ENCODE data around the gene IMMP2L.

DNA sequence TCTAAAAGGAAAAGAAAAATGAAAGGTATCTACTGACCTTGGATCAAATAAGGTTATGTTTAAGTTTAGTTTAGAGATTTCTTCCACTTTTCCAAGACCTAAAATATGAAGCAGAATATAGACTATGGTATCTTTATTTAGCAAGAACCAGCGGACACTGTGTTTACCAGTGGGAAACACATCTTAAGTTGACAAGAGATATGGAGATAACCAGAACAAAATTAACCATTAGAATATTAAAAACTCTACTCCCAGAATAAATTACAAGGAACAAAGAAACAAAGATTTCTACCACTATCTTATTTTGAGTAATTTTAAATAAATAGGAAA, 86.9 kb downstream of the IMMP2L start:
- TF ChIP-seq POLR2A (IDR thresholded peaks at IDR 0.05) = no peak
- TF ChIP-seq, protein P1, sequence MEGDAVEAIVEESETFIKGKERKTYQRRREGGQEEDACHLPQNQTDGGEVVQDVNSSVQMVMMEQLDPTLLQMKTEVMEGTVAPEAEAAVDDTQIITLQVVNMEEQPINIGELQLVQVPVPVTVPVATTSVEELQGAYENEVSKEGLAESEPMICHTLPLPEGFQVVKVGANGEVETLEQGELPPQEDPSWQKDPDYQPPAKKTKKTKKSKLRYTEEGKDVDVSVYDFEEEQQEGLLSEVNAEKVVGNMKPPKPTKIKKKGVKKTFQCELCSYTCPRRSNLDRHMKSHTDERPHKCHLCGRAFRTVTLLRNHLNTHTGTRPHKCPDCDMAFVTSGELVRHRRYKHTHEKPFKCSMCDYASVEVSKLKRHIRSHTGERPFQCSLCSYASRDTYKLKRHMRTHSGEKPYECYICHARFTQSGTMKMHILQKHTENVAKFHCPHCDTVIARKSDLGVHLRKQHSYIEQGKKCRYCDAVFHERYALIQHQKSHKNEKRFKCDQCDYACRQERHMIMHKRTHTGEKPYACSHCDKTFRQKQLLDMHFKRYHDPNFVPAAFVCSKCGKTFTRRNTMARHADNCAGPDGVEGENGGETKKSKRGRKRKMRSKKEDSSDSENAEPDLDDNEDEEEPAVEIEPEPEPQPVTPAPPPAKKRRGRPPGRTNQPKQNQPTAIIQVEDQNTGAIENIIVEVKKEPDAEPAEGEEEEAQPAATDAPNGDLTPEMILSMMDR (IDR thresholded peaks at IDR 0.05) = no peak

Data from right lobe of liver (tissue), 4 donors.